Ishikawa (cell line): ENCODE results near the gene FAM149B1.

ENCODE experiments used
- EP300 ChIP-seq: IDR thresholded peaks from 2 replicates; pipeline ENCODE4 v1.6.1; 2012; ENCODE audit warnings: borderline replicate concordance
- TAF1 ChIP-seq: IDR thresholded peaks from 2 replicates; pipeline ENCODE4 v1.6.1; 2012; ENCODE audit warnings: low read depth, mild to moderate bottlenecking
- TCF12 ChIP-seq: IDR thresholded peaks from 2 replicates; pipeline ENCODE4 v1.6.1; 2012; ENCODE audit warnings: low read depth
- TF ChIP-seq, protein P1 (sequence below): IDR thresholded peaks from 2 replicates; pipeline ENCODE4 v1.6.1; 2012; ENCODE audit warnings: low read depth, mild to moderate bottlenecking

DNA sequence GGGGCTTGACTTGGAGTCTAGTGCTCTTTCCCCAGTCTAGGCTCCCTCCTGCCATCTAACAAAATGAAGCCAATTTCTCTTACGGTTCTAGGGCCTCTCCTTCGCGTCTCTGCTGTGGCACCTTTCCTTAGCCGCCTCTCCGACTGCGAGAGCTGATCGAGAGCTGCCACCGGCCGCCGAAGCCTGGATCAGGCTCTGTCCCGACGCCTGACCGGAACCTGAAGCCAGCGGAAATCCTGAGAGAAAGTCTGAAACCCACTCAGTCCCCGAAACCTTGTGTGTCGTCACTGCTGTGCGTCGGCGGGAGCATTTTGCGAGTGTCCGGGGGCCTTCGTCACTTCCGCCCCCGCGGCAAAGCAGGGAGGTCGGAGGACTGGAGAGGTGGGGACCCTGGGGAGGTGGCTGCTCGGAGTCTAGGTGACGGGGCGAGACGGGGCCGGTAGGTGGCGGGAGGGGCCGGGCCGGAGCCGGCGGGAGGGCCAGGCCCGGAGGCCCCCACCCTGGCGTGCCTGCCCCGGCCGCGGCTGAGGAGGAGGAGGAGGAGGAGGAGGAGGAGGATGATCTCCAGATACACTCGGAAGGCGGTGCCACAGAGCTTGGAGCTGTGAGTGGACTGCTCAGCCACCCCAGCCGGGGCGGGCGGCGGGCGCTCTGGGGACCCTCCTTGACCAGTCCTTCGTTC lies at the start of gene FAM149B1, which contains the start of gene ECD:
- TF ChIP-seq TCF12 (peak; percentile 65; the same call in 1 of the 2 replicates), EP300 (no peak), TAF1 (peak; percentile 86)
- TF ChIP-seq, protein P1, sequence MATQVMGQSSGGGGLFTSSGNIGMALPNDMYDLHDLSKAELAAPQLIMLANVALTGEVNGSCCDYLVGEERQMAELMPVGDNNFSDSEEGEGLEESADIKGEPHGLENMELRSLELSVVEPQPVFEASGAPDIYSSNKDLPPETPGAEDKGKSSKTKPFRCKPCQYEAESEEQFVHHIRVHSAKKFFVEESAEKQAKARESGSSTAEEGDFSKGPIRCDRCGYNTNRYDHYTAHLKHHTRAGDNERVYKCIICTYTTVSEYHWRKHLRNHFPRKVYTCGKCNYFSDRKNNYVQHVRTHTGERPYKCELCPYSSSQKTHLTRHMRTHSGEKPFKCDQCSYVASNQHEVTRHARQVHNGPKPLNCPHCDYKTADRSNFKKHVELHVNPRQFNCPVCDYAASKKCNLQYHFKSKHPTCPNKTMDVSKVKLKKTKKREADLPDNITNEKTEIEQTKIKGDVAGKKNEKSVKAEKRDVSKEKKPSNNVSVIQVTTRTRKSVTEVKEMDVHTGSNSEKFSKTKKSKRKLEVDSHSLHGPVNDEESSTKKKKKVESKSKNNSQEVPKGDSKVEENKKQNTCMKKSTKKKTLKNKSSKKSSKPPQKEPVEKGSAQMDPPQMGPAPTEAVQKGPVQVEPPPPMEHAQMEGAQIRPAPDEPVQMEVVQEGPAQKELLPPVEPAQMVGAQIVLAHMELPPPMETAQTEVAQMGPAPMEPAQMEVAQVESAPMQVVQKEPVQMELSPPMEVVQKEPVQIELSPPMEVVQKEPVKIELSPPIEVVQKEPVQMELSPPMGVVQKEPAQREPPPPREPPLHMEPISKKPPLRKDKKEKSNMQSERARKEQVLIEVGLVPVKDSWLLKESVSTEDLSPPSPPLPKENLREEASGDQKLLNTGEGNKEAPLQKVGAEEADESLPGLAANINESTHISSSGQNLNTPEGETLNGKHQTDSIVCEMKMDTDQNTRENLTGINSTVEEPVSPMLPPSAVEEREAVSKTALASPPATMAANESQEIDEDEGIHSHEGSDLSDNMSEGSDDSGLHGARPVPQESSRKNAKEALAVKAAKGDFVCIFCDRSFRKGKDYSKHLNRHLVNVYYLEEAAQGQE = no peak
